Right renal pelvis (tissue), 4 donors: ENCODE data around the gene TIMM29. TPM values are rescaled to one million over a fixed set of nuclear protein-coding genes. Genes with fewer than 3 reads are reported as not detected.

Experiments used
- DNase-seq, 4 donors: peaks; one replicate each; pipeline ENCODE4 v3.0.0-alpha.2; 2013; ENCODE audit warnings: low read depth in 4 of 4, low spot score in 3 of 4, missing footprints in 1 of 4
- polyA plus RNA-seq, 4 donors: library from polyadenylated mRNA; unstranded; fragments of 120-200 nt; gene quantifications; one replicate each; pipeline ENCODE4 v1.2.1, GENCODE V29; 2013; ENCODE audit not compliant: insufficient read length in 4 of 4

The TIMM29 gene
- polyA plus RNA-seq, 4 donors: 23.3 to 29.0 (median 25.3) TPM

- DNase-seq: no peak
Measured at GRCh38 chr19:10911579-10912363, 16.8 kb upstream of the TIMM29 start.

DNA sequence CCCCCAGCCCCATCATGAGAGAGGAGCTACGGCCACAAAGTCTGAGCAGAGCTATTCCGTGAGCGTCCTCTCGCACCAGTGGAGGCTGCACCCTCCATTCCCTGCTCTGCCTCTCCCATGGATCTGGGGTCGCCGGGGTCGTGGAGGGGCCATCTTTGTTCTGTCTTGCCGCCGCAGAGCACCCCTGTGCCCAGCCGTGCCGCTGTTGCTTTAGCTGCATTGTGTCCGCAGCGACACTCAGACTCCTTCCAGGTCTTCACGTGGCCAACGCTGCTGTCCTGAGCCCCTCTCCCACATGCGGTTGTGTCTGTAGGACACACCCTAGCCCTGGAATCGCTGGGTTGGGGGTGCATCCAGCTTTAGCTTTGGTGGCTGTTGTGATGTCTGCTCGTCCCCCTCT is 16.0 kb upstream of the TIMM29 start:
- no peak for DNase-seq

- no peak for DNase-seq
Measured at GRCh38 chr19:10913716-10914340, 14.8 kb upstream of the TIMM29 start.

- DNase-seq: no peak
Measured at GRCh38 chr19:10915130-10916091, 13.2 kb upstream of the TIMM29 start.

DNA sequence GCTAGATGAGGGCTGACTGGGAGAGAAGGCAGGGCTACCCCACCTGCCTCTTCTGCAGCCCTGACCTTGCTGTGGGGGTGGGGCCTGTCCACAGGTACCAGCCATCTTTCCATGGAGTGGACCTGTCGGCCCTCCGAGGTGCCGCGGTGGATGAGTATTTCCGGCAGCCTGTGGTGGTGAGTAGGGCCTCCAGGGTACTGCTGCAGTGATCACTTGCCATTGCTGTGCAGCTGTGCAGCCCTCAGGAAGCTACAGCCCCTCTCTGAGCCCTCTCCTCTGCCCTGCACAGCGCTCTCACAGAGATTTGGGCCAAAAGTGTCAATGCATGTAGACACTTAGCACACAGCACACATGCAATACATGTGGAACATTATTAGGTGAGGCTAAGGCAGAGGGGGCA is 12.0 kb upstream of the TIMM29 start:
- no peak for DNase-seq

DNA sequence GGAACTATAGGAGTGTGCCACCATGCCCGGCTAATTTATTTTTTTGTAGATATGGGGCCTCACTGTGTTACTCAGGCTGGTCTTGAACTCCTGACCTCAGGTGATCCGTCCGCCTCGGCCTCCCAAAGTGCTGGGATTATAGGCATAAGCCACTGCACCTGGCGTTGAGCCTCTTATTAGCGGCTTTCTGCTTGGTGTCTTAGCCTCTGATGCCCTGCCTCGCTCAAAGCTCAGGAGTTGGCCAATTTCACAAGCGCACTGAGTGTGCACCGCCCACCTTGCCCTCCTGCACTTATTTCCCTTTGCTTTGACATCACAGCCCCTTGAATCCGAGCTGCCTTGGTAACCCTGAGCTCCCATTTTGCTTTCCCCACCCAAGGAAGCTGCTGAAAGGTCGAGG is 10.3 kb upstream of the TIMM29 start:
- no peak for DNase-seq

DNA sequence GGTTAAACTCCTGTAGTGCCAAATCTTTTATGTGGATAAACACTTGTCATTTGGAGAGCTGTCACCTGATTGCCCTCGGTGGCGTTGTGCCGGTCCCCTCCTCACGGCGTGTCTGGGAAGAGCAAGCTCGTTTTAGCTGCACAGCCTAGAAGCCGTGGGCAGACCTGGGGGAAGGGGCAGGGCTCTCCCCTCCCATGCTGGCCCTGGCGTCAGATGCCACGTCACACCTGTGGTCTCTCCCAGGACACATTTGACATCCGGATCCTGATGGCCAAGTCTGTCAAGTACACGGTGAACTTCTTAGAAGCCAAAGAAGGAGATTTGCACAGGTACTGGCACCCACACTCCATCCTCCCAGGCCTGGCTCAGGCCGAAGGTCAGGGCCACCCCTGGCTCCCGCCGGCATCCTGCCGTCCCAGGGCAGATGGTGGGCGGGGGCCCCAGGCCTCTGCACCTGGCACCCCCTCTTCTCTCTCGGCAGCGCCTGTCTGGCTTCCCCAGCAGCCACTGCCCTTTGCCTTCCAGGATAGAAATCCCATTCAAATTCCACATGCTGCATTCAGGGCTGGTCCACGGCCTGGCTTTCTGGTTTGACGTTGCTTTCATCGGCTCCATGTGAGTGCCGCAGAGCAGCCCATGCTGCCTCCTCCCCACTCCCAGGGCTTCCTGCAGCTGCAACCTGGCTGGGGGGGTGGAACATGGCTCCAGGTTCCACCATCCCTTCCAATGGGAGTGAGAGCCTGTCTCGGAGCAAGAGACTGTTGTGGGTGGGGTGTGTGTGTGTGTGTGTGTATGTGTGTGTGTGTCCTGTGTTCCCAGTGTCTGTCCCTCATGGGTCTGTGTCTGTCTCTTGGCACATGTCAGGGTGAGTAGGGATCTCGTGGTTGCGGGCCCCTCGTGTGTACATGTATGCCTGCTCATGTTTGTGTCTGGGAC is 9.0 kb upstream of the TIMM29 start:
- no peak for DNase-seq

GRCh38 chr19:10920288-10920655 is 8.3 kb upstream of the TIMM29 start:
- DNase-seq: no peak

DNA sequence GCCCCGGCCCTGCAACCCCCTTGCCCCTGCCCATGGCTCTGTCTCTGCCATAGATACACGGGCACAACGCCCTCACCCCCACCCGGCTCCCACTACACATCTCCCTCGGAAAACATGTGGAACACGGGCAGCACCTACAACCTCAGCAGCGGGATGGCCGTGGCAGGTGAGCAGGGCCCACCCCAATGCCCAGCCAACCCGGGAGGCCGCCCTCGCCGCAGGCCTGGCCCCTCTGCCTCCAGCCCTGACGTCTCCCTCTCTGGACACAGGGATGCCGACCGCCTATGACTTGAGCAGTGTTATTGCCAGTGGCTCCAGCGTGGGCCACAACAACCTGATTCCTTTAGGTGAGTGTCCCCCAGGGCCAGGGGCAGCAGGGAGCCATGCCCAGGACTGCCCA is 7.8 kb upstream of the TIMM29 start:
- no peak for DNase-seq

DNA sequence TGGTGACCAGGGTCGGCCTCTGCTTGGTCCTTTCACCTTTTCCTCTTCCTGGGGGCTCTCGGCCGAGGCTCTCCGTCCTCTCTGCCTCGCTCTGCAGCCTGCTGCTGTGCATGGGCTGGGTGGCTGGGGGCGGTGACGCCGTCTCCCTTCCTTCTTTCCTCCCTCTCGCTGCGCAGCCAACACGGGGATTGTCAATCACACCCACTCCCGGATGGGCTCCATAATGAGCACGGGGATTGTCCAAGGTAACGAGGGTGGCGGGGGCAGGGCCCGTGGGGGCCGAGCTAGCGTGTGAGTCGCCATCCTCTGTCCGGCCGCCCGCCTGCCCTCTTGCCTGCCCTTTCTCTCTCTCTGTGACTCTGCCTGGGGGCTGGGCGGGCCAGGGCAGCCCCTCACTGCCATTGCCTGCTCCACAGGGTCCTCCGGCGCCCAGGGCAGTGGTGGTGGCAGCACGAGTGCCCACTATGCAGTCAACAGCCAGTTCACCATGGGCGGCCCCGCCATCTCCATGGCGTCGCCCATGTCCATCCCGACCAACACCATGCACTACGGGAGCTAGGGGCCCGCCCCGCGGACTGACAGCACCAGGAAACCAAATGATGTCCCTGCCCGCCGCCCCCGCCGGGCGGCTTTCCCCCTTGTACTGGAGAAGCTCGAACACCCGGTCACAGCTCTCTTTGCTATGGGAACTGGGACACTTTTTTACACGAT is 7.3 kb upstream of the TIMM29 start:
- DNase-seq: no peak

DNA sequence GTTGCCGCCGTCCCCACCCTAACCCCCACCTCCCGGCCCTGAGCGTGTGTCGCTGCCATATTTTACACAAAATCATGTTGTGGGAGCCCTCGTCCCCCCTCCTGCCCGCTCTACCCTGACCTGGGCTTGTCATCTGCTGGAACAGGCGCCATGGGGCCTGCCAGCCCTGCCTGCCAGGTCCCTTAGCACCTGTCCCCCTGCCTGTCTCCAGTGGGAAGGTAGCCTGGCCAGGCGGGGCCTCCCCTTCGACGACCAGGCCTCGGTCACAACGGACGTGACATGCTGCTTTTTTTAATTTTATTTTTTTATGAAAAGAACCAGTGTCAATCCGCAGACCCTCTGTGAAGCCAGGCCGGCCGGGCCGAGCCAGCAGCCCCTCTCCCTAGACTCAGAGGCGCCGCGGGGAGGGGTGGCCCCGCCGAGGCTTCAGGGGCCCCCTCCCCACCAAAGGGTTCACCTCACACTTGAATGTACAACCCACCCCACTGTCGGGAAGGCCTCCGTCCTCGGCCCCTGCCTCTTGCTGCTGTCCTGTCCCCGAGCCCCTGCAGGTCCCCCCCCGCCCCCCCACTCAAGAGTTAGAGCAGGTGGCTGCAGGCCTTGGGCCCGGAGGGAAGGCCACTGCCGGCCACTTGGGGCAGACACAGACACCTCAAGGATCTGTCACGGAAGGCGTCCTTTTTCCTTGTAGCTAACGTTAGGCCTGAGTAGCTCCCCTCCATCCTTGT is 6.5 kb upstream of the TIMM29 start:
- DNase-seq: no peak

GRCh38 chr19:10922638-10923014 is 6.0 kb upstream of the TIMM29 start:
- DNase-seq: no peak

GRCh38 chr19:10923260-10924112 is 5.1 kb upstream of the TIMM29 start:
- no peak for DNase-seq

DNA sequence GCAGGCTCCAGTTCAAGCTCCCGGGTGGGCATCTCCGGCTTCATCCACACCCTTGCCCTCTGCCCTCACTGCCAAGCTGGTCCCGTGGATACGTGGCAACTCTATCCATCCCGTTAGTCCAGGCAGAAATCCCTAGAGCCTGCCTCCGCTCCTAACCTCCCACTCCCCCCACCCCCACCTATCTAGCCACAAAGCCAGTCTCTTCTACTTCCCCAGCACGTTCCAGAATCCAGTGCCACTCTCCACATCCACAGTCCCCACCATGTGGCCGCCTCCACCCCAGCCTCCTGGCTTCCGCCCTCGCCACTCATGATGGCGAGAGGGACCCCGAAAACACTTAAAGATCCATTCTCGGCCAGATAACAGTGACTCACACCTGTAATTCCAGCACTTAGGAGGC is 4.0 kb upstream of the TIMM29 start:
- DNase-seq: no peak

DNA sequence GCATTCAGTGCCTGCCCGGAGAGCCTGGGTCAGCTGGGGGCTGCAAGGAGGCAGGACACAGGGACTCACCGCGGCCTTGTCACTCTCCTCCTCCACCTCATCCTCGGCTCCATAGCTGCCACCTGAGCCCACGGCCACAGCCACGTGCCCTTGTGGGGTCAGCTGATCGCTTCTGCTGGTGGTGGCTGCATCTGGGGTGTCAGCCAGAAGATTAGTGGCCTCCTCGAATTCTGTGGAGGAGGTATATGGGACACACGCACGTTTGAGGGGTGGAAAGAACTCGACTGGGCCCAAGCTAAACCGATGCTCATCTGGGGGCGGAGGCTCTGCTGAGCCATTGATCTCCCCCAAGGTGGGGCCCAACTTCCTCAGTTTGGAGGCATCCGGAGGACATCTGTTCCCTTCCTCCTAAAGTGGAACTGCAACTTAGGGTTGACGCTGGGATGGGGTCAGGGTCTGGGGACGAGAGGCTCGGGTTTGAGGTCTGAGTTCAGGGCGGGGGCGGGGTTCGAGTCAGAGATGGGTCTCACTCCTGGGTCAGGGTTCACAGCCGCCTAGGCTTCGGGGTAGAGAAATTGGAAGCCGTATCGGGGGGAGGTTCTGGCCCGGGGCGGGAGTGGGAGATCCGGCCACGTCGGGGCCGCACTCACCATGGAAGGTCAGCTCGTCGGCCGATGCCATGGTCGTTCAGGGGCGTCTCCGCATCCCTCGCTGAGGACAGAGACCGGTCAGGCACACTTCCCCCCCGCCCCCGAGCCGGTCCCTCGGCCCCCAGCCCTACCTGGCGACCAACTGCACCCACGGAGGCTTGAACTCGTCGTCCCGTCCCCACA is 665 bp upstream of the TIMM29 start:
- no peak for DNase-seq

DNA sequence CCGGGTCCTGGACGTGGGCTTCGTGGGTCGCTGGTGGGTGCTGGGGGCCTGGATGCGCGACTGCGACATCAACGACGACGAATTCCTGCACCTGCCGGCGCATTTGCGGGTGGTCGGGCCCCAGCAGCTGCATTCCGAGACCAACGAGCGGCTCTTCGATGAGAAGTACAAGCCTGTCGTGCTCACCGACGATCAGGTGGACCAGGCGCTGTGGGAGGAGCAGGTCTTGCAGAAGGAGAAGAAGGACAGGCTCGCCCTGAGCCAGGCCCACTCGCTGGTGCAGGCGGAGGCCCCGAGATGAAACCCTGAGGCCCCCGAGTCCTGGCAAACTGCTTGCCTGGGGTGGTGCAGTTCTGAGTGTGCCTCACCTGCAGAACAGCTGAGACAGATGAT is 787 bp downstream of the TIMM29 start:
- DNase-seq: no peak

DNA sequence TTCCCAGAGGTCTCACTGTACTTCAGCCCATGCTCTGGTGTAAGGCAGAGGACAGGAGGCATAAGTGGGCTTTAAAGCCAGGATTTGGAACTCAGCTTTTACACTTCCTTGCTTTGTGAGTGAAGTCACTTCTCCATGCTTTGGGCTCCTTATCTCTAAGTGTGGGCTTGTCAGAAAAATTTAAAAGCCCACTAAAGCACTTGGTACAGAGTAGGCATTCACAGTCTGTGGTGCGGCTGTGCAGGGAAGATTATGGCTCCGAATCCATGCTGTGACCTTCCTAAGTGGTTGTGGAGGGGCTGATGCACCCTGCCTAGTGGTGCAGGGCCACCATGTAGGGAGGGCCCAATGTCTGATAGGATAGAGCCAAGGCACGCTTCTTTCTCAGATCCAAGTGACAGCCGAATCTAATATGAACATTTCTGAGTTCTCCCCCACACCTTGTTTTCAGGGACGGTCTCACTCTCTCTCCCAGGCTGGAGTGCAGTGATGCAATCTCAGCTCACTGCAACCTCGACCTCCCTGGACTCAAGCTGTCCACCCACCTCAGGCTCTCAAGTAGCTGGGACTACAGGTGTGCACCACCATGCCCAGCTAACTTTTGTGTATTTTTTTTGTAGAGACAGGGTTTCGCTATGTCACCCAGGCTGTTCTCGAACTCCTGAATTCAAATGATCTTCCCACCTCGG is 6.9 kb downstream of the TIMM29 start:
- no peak for DNase-seq
